Measurements from ENCODE around the gene TTC34.
A peak's percentile ranks its signal among the peaks of the same experiment; 100 is the strongest.

The TTC34 gene

DNA sequence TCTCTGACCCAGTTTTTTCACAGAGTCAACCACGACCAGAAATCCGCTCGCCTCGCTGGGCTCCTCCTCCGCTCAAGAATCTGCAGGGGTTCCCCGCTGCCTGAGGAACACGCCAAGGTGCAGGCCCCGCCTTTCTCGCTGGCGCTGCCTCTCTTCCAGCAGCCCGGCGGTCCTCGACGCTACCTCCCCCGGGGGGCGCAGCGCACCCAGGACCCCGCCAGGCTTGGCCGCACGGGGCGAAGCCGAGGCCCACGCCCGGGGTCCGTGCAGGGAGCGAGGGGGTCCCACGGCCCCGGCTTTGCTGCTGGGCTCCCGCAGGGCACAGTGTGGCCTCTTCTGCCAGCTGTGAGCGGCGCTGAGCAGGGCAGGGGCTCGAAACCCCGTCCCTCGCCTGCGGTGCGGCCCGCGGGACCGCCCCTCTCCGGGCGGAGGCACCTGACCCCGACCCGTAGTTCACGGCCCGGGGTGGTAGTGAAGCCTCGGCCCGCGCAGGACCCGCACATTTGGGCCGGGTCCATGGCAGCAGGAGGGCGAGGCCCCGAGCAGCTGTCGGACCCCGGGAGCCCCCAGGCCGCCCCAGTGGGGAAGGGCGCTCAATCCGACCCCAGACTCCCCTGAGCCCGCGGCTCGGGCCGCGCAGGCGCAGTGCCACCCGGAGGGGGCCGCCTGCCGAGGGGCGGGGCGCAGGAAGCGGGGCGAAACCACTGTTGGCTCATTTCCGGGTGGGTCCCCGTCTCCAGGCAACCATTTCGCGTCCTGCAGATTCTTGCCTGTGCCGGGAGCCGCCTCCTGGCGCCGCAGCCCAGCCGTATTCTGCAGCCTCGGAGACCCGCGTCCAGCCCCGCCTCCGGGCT is 158.7 kb downstream of the TTC34 start:
- 0 out of 2 replicates have a peak, but pooled peaks have one; percentile 40 for TF ChIP-seq L3MBTL2 (conservative IDR thresholded peaks at IDR 0.05)
- no peak for TF ChIP-seq FOXA1 (IDR thresholded peaks at IDR 0.05)
- TF ChIP-seq, protein P1, sequence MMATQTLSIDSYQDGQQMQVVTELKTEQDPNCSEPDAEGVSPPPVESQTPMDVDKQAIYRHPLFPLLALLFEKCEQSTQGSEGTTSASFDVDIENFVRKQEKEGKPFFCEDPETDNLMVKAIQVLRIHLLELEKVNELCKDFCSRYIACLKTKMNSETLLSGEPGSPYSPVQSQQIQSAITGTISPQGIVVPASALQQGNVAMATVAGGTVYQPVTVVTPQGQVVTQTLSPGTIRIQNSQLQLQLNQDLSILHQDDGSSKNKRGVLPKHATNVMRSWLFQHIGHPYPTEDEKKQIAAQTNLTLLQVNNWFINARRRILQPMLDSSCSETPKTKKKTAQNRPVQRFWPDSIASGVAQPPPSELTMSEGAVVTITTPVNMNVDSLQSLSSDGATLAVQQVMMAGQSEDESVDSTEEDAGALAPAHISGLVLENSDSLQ (IDR thresholded peaks at IDR 0.05): no peak
- no peak for TF ChIP-seq SP1 (IDR thresholded peaks at IDR 0.05)
- TF ChIP-seq SUZ12 (IDR thresholded peaks at IDR 0.05): no peak
- no peak for TF ChIP-seq HDGF (IDR thresholded peaks at IDR 0.05; ENCODE audit: borderline replicate concordance)
- no peak for TF ChIP-seq NFRKB (IDR thresholded peaks at IDR 0.05)
- TF ChIP-seq FOXK2 (IDR thresholded peaks at IDR 0.05): no peak
- TF ChIP-seq ARNT (IDR thresholded peaks at IDR 0.05): no peak
- TF ChIP-seq TARDBP (IDR thresholded peaks at IDR 0.05): no peak
- TF ChIP-seq ZNF384 (IDR thresholded peaks at IDR 0.05): no peak
- TF ChIP-seq ELF4 (IDR thresholded peaks at IDR 0.05): peak; percentile 23; the same call in 1 of the 2 replicates
- ChIA-PET POLR2A (no interaction called here), CTCF (no interaction called here)
- peak; percentile 100 for DNase-seq (ENCODE audit: extremely low spot score)

DNA sequence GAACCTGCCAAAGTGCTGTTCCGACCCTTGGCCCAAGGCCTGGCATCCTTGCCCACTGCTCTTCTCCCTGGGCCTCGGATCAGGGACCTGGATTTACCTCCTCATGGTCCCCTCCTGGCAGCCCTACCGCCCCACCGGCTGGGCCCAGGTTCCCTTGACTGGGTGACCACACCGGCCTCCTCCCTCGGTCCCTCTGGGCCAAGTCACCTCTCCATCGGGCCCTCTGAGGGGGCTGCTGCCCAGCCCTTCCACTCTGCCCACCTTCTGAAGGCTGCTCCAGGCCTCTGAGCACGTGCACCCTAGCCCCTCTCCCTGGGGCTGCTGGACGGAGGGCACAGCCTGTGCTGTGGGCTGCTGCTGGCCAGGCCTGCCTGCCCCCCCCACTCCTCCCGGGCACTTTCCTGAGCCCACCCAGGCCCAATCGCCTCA is 159.3 kb downstream of the TTC34 start:
- TF ChIP-seq L3MBTL2 (conservative IDR thresholded peaks at IDR 0.05) (no peak), FOXA1 (IDR thresholded peaks at IDR 0.05) (no peak), FOXM1 (IDR thresholded peaks at IDR 0.05; ENCODE audit: borderline replicate concordance) (no peak), CTBP1 (IDR thresholded peaks at IDR 0.05; ENCODE audit: borderline replicate concordance) (no peak), ARNT (IDR thresholded peaks at IDR 0.05) (no peak), FOXK2 (IDR thresholded peaks at IDR 0.05) (no peak)
- TF ChIP-seq, protein P1 (IDR thresholded peaks at IDR 0.05): no peak
- no peak for DNase-seq (ENCODE audit: extremely low spot score)
- ChIA-PET CTCF (no interaction called here), POLR2A (no interaction called here)

- TF ChIP-seq L3MBTL2 (conservative IDR thresholded peaks at IDR 0.05) (no peak), ELF4 (IDR thresholded peaks at IDR 0.05) (no peak), BHLHE40 (IDR thresholded peaks at IDR 0.05; ENCODE audit: borderline replicate concordance) (no peak), FOXK2 (IDR thresholded peaks at IDR 0.05) (no peak), FOXM1 (IDR thresholded peaks at IDR 0.05; ENCODE audit: borderline replicate concordance) (no peak), NFRKB (IDR thresholded peaks at IDR 0.05) (no peak), FOXA1 (IDR thresholded peaks at IDR 0.05) (no peak), SP1 (IDR thresholded peaks at IDR 0.05) (no peak)
- POLR2A ChIA-PET: interaction anchor here (0.8 to 1.6 kb wide), 2 partner anchors 8 to 55 kb away, joined by 3 to 4 read pairs; partner anchors contain the start of gene PRXL2B
- no peak for DNase-seq (ENCODE audit: extremely low spot score)
- CTCF ChIA-PET: no interaction called here
Measured at GRCh38 chr1:2641381-2642130, 159.9 kb downstream of the TTC34 start.

GRCh38 chr1:2640626-2641025 is 160.9 kb downstream of the TTC34 start:
- CTCF ChIA-PET: no interaction called here
- TF ChIP-seq FOXM1 (IDR thresholded peaks at IDR 0.05; ENCODE audit: borderline replicate concordance): no peak
- TF ChIP-seq ZNF384 (IDR thresholded peaks at IDR 0.05): no peak
- no peak for DNase-seq (ENCODE audit: extremely low spot score)
- POLR2A ChIA-PET: interaction anchor here (1.6 kb wide), 1 partner anchor 54 kb away, joined by 4 read pairs; the partner anchor contains the start of gene PRXL2B

DNA sequence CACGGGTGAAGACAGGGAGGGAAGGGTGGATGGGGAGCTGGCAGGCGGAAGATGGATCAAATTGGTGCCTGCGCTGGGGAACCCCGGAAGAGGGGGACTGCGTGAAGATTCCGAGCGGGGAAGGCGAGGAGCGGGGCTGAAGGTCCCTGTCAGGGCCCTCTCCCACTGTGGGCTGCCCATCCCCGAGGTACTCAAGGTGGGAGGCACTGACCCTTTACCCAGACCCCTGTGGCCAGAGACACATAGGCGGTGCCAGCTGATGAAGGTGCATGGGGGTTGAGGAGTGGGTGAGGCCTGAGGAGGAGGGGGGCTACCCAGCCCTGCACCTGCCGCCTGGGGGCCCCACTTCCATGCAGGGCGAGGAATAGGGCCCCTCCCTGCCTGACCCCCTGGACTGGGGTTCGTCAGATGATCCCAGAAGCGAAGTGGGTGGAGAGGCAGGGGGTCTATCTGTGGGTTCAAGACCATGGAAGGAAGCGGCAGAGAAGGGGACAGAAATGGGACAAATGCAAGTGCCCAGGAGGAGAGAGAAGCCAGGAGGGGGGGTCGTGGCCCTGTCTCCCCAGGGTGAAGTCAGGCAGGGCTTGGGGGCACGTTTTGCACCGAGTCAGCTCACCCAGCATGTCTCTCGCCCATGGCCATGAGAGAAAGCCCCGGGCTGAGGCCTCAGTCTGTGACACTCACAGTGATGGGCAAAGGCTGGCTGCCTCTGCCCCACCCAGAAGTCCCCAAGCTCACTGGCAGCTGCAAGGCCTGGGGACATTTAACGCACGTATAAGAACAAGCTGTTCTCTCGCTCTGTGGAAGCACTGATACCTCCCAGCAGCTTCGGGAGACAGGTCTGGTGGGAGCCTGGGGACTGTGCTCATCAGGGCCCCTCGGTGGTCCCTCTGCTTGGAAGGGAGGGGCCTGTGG is 161.6 kb downstream of the TTC34 start:
- DNase-seq (ENCODE audit: extremely low spot score): no peak
- ChIA-PET POLR2A (interaction anchor here (0.9 to 1.6 kb wide), 2 partner anchors 10 to 54 kb away, joined by 3 to 4 read pairs; partner anchors contain the start of gene PRXL2B), CTCF (no interaction called here)

More for the DNA sequence above, 161.6 kb downstream of the TTC34 start:
- no peak for TF ChIP-seq SP1 (IDR thresholded peaks at IDR 0.05)
- TF ChIP-seq L3MBTL2 (conservative IDR thresholded peaks at IDR 0.05): no peak
- TF ChIP-seq ZNF384 (IDR thresholded peaks at IDR 0.05): no peak
- TF ChIP-seq, protein P1 (IDR thresholded peaks at IDR 0.05): no peak
- no peak for TF ChIP-seq BHLHE40 (IDR thresholded peaks at IDR 0.05; ENCODE audit: borderline replicate concordance)
- TF ChIP-seq FOXM1 (IDR thresholded peaks at IDR 0.05; ENCODE audit: borderline replicate concordance): no peak
- no peak for TF ChIP-seq CTBP1 (IDR thresholded peaks at IDR 0.05; ENCODE audit: borderline replicate concordance)
- TF ChIP-seq HDGF (IDR thresholded peaks at IDR 0.05; ENCODE audit: borderline replicate concordance): no peak
- TF ChIP-seq ARNT (IDR thresholded peaks at IDR 0.05): no peak

Measured in HEK293T (cell line).